Measurements from ENCODE around the gene SHC2.
"Not testable (repeated sequence)": the region's sequence is repeated elsewhere in the genome, so short reads cannot be mapped to it uniquely, and the experiment has no call there.

Gene SHC2

GRCh38 chr19:482186-483041, 21.6 kb upstream of the SHC2 start:
- H3K4me2 ChIP-seq (ENCODE audit: low read depth, low read length, poor library complexity, severe bottlenecking): no peak overlapping the region
- H3F3A ChIP-seq (ENCODE audit: low read depth): no peaks in the 10 kb centered on the region
- no peaks in the 10 kb centered on the region; the same call in 1 of the 2 replicates for H3K9me3 ChIP-seq (ENCODE audit: insufficient read depth, low read depth, low read length)
- H3K4me3 ChIP-seq (ENCODE audit: low read length, poor library complexity, severe bottlenecking): no peak overlapping the region
- H3K9me2 ChIP-seq (replicated peaks; ENCODE audit: low read depth, low read length): no peaks in the 10 kb centered on the region
- H4K20me1 ChIP-seq (ENCODE audit: insufficient read depth, low read length, poor library complexity, severe bottlenecking): no peaks in the 10 kb centered on the region
- H3K4me1 ChIP-seq (ENCODE audit: insufficient read depth, low read length, poor library complexity, severe bottlenecking): no peaks in the 10 kb centered on the region
- H3K27me3 ChIP-seq (ENCODE audit: insufficient read depth, low read length, poor library complexity, severe bottlenecking): no peaks in the 10 kb centered on the region
- H2AFZ ChIP-seq (ENCODE audit: low read length): no peak overlapping the region
- no peak overlapping the region for H3K9ac ChIP-seq (ENCODE audit: low read depth, low read length, poor library complexity, severe bottlenecking)
- H3K36me3 ChIP-seq (ENCODE audit: insufficient read depth, low read length): no peaks in the 10 kb centered on the region
- no peak for TF ChIP-seq CTCF (conservative IDR thresholded peaks at IDR 0.05; ENCODE audit: low read length)
- no peak for TF ChIP-seq EZH2phosphoT487 (IDR thresholded peaks at IDR 0.05; ENCODE audit: borderline replicate concordance)
- no peaks in the 10 kb centered on the region for H3K79me2 ChIP-seq (ENCODE audit: insufficient read depth, low read length)

GRCh38 chr19:481100-481499, 20.3 kb upstream of the SHC2 start:
- H3K27me3 ChIP-seq (ENCODE audit: insufficient read depth, low read length, poor library complexity, severe bottlenecking); H3K9me3 ChIP-seq (ENCODE audit: insufficient read depth, low read depth, low read length); H3F3A ChIP-seq (ENCODE audit: low read depth): not testable (repeated sequence)

GRCh38 chr19:480016-480855, 19.4 kb upstream of the SHC2 start:
- H3K9ac ChIP-seq (ENCODE audit: low read depth, low read length, poor library complexity, severe bottlenecking): no peak overlapping the region
- H3K4me3 ChIP-seq (ENCODE audit: low read length, poor library complexity, severe bottlenecking): no peak overlapping the region
- no peaks in the 10 kb centered on the region; the same call in 1 of the 2 replicates for H3K9me3 ChIP-seq (ENCODE audit: insufficient read depth, low read depth, low read length)
- no peaks in the 10 kb centered on the region for H3K79me2 ChIP-seq (ENCODE audit: insufficient read depth, low read length)
- TF ChIP-seq CTCF (conservative IDR thresholded peaks at IDR 0.05; ENCODE audit: low read length) (peak; percentile 68), EZH2phosphoT487 (IDR thresholded peaks at IDR 0.05; ENCODE audit: borderline replicate concordance) (no peak)
- no peaks in the 10 kb centered on the region for H3F3A ChIP-seq (ENCODE audit: low read depth)
- no peaks in the 10 kb centered on the region for H3K27me3 ChIP-seq (ENCODE audit: insufficient read depth, low read length, poor library complexity, severe bottlenecking)
- no peaks in the 10 kb centered on the region for H3K9me2 ChIP-seq (replicated peaks; ENCODE audit: low read depth, low read length)
- H3K4me2 ChIP-seq (ENCODE audit: low read depth, low read length, poor library complexity, severe bottlenecking): no peak overlapping the region
- H2AFZ ChIP-seq (ENCODE audit: low read length): no peak overlapping the region
- H3K4me1 ChIP-seq (ENCODE audit: insufficient read depth, low read length, poor library complexity, severe bottlenecking): no peaks in the 10 kb centered on the region
- H4K20me1 ChIP-seq (ENCODE audit: insufficient read depth, low read length, poor library complexity, severe bottlenecking): no peaks in the 10 kb centered on the region
- no peaks in the 10 kb centered on the region for H3K36me3 ChIP-seq (ENCODE audit: insufficient read depth, low read length)

More at GRCh38 chr19:481100-481499, 20.3 kb upstream of the SHC2 start:
- not testable (repeated sequence) for H3K4me2 ChIP-seq (ENCODE audit: low read depth, low read length, poor library complexity, severe bottlenecking); H3K4me1 ChIP-seq (ENCODE audit: insufficient read depth, low read length, poor library complexity, severe bottlenecking); H2AFZ ChIP-seq (ENCODE audit: low read length); H3K4me3 ChIP-seq (ENCODE audit: low read length, poor library complexity, severe bottlenecking); H3K9me2 ChIP-seq (replicated peaks; ENCODE audit: low read depth, low read length); H3K79me2 ChIP-seq (ENCODE audit: insufficient read depth, low read length); H3K36me3 ChIP-seq (ENCODE audit: insufficient read depth, low read length); H4K20me1 ChIP-seq (ENCODE audit: insufficient read depth, low read length, poor library complexity, severe bottlenecking); H3K9ac ChIP-seq (ENCODE audit: low read depth, low read length, poor library complexity, severe bottlenecking)

Data from Loucy (cell line).